ENCODE data around the gene CNDP1.

CNDP1 gene

GRCh38 chr18:74631212-74631611, 96.9 kb downstream of the CNDP1 start:
- Histone ChIP-seq H3K9ac (ENCODE audit: low read depth, low read length) (no peak overlapping the region), H3K27ac (ENCODE audit: low read depth, low read length) (no peak overlapping the region)

GRCh38 chr18:74631623-74632350, 97.5 kb downstream of the CNDP1 start:
- Histone ChIP-seq H3K36me3 (ENCODE audit: control insufficient read depth, insufficient read depth, low read length) (peaks cover 11% of the 10 kb centered on the region; the same call in 1 of the 2 replicates), H3K27me3 (ENCODE audit: control insufficient read depth, insufficient read depth, low read length) (no peaks in the 10 kb centered on the region), H3K27ac (ENCODE audit: low read depth, low read length) (no peak overlapping the region), H3K4me1 (ENCODE audit: control insufficient read depth, insufficient read depth, low read length) (no peaks in the 10 kb centered on the region), H3K9me3 (ENCODE audit: control insufficient read depth, insufficient read depth, low read length) (no peaks in the 10 kb centered on the region), H3K4me3 (ENCODE audit: low read depth, low read length) (no peak overlapping the region), H3K9ac (ENCODE audit: low read depth, low read length) (no peak overlapping the region)

More at GRCh38 chr18:74631212-74631611, 96.9 kb downstream of the CNDP1 start:
- no peaks in the 10 kb centered on the region for H3K4me1 ChIP-seq (ENCODE audit: control insufficient read depth, insufficient read depth, low read length)
- H3K9me3 ChIP-seq (ENCODE audit: control insufficient read depth, insufficient read depth, low read length), result no peaks in the 10 kb centered on the region
- no peaks in the 10 kb centered on the region for H3K27me3 ChIP-seq (ENCODE audit: control insufficient read depth, insufficient read depth, low read length)
- H3K36me3 ChIP-seq (ENCODE audit: control insufficient read depth, insufficient read depth, low read length), result peaks cover 11% of the 10 kb centered on the region; the same call in 1 of the 2 replicates
- no peak overlapping the region for H3K4me3 ChIP-seq (ENCODE audit: low read depth, low read length)

- no peaks in the 10 kb centered on the region for H3K27me3 ChIP-seq (ENCODE audit: control insufficient read depth, insufficient read depth, low read length)
- no peak overlapping the region for H3K4me3 ChIP-seq (ENCODE audit: low read depth, low read length)
- peaks cover 11% of the 10 kb centered on the region; the same call in 1 of the 2 replicates for H3K36me3 ChIP-seq (ENCODE audit: control insufficient read depth, insufficient read depth, low read length)
- H3K9ac ChIP-seq (ENCODE audit: low read depth, low read length), result no peak overlapping the region
- H3K4me1 ChIP-seq (ENCODE audit: control insufficient read depth, insufficient read depth, low read length), result no peaks in the 10 kb centered on the region
- no peaks in the 10 kb centered on the region for H3K9me3 ChIP-seq (ENCODE audit: control insufficient read depth, insufficient read depth, low read length)
- H3K27ac ChIP-seq (ENCODE audit: low read depth, low read length), result no peak overlapping the region
Measured at GRCh38 chr18:74632351-74632679, 98.0 kb downstream of the CNDP1 start.

- Histone ChIP-seq H3K9ac (ENCODE audit: low read depth, low read length) (no peak overlapping the region), H3K36me3 (ENCODE audit: control insufficient read depth, insufficient read depth, low read length) (peaks cover 11% of the 10 kb centered on the region; the same call in 1 of the 2 replicates), H3K9me3 (ENCODE audit: control insufficient read depth, insufficient read depth, low read length) (no peaks in the 10 kb centered on the region), H3K4me1 (ENCODE audit: control insufficient read depth, insufficient read depth, low read length) (peaks cover 1% of the 10 kb centered on the region), H3K27ac (ENCODE audit: low read depth, low read length) (no peak overlapping the region), H3K27me3 (ENCODE audit: control insufficient read depth, insufficient read depth, low read length) (no peaks in the 10 kb centered on the region), H3K4me3 (ENCODE audit: low read depth, low read length) (no peak overlapping the region)
Measured at GRCh38 chr18:74632856-74633255, 98.6 kb downstream of the CNDP1 start.

GRCh38 chr18:74633652-74634352, 99.5 kb downstream of the CNDP1 start:
- Histone ChIP-seq H3K27ac (ENCODE audit: low read depth, low read length) (no peak overlapping the region), H3K4me1 (ENCODE audit: control insufficient read depth, insufficient read depth, low read length) (peaks cover 7% of the 10 kb centered on the region), H3K4me3 (ENCODE audit: low read depth, low read length) (no peak overlapping the region), H3K27me3 (ENCODE audit: control insufficient read depth, insufficient read depth, low read length) (no peaks in the 10 kb centered on the region), H3K9me3 (ENCODE audit: control insufficient read depth, insufficient read depth, low read length) (no peaks in the 10 kb centered on the region), H3K36me3 (ENCODE audit: control insufficient read depth, insufficient read depth, low read length) (peaks cover 11% of the 10 kb centered on the region; the same call in 1 of the 2 replicates), H3K9ac (ENCODE audit: low read depth, low read length) (no peak overlapping the region)

- H3K4me3 ChIP-seq (ENCODE audit: low read depth, low read length), result no peak overlapping the region
- H3K27me3 ChIP-seq (ENCODE audit: control insufficient read depth, insufficient read depth, low read length), result no peaks in the 10 kb centered on the region
- no peak overlapping the region for H3K9ac ChIP-seq (ENCODE audit: low read depth, low read length)
- H3K36me3 ChIP-seq (ENCODE audit: control insufficient read depth, insufficient read depth, low read length), result peaks cover 11% of the 10 kb centered on the region; the same call in 1 of the 2 replicates
- peaks cover 8% of the 10 kb centered on the region for H3K4me1 ChIP-seq (ENCODE audit: control insufficient read depth, insufficient read depth, low read length)
- H3K9me3 ChIP-seq (ENCODE audit: control insufficient read depth, insufficient read depth, low read length), result no peaks in the 10 kb centered on the region
- H3K27ac ChIP-seq (ENCODE audit: low read depth, low read length), result no peak overlapping the region
Measured at GRCh38 chr18:74635224-74635975, 101.1 kb downstream of the CNDP1 start.
